GM18861 (cell line): Measurements from ENCODE around the gene HSPA4.
"Not testable (repeated sequence)": the region's sequence is repeated elsewhere in the genome, so short reads cannot be mapped to it uniquely, and the experiment has no call there.

Experiments
- ATAC-seq: cut with Tn5 transposase; IDR thresholded peaks from one replicate; pipeline ENCODE4 v1.9.1; 2021; ENCODE audit not compliant: unreplicated experiment

The HSPA4 gene

DNA sequence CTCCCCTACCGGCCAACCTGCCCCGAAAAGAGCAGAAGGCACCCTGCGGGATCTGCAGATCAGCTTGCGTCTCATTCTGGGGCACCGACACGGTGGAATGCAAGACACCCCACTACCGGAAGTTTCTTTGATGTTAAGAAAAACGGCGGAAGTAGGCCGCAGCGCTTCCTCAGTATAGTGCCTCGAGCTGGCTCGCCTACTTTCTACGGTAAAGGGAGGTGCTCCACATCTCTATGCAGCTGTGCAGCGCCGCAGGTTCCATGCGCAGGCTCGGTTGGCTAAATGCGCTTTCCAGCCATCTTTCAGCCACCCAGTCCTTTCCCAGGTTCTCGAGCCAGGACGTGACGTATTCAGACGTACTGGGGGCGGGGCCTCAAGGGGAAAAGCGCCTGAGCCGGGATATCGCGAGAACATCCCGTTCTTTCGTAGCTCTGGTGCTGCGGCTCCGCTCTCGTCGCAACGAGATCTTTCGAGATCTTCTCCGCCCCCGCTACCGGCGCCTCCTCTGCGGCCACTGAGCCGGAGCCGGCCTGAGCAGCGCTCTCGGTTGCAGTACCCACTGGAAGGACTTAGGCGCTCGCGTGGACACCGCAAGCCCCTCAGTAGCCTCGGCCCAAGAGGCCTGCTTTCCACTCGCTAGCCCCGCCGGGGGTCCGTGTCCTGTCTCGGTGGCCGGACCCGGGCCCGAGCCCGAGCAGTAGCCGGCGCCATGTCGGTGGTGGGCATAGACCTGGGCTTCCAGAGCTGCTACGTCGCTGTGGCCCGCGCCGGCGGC lies at the start of gene HSPA4:
HSPA4 (plus strand) TSS at position 472 of the 775 bp plus-strand sequence; CDS start at position 710, 238 bp downstream.
- ATAC-seq: peak; percentile 73

DNA sequence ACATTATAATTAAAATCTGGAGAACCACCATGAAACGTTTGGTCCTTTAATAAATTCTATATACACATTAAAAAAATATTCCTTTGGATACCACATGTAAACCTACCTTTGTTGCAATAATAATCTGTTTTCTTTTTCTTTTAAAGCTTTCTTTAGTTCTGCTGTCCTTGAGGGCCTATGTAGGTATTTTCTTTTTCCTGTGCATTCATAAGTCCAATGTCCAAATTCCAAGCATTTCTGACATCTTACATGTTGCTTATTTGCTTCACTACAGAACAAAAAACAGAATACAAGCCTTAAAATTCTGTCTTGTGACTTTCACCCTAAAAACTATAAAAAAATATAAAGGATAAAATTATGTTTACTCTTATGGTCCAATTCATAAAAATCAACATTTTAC lies 45.2 kb upstream of the HSPA4 start:
- no peak for ATAC-seq

DNA sequence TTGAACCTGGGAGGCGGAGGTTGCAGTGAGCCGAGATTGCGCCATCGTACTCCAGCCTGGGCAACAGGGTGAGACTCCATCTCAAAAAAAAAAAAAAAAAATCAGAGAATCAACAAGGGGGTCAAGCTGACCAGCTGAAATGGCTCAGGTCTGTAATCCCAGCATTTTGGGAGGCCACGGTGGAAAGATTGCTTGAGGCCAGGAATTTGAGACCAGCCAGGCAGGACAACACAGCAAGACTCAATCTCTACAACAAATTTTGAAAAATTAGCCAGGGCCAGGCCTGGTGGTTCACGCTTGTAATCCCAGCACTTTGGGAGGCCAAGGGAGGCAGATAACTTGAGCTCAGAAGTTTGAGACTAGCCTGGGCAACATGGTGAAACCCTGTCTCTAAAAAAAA lies 43.4 kb upstream of the HSPA4 start:
- ATAC-seq: not testable (repeated sequence)

GRCh38 chr5:133015466-133015865 lies 36.3 kb upstream of the HSPA4 start:
- ATAC-seq: no peak

DNA sequence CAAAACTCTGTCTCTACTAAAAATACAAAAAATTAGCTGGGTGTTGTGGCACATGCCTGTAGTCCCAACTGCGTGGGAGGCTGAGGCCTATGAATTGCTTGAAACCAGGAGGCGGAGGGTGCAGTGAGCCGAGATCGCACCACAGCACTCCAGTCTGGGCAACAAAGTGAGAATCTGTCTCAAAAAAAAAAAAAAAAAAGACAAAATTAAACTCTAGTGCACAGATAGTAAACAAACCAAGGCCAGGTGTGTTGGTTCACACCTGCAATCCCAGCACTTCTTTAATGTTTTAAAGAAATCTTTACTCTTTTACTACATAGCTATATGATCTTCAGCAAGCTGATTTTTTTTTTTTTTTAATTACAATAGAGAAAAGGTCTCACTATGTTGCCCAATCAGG lies 33.8 kb upstream of the HSPA4 start:
- no peak for ATAC-seq

DNA sequence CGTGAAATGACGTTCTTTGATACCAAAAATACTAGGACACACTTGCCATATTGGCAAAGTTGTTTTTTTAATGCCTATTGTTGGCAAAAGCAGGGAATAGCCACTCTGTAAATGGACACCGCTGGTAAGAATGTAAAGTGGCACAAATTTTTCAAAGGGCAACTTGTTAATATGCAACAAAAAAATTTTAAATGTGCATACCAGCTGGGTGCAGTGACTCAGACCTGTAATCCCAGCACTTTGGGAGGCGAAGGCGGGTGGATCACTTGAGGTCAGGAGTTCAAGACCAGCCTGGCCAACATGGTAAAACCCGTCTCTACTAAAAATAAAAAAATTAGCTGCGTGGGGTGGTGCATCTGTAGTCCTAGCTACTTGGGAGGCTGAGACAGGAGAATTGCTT lies 32.3 kb upstream of the HSPA4 start:
- ATAC-seq: not testable (repeated sequence)

DNA sequence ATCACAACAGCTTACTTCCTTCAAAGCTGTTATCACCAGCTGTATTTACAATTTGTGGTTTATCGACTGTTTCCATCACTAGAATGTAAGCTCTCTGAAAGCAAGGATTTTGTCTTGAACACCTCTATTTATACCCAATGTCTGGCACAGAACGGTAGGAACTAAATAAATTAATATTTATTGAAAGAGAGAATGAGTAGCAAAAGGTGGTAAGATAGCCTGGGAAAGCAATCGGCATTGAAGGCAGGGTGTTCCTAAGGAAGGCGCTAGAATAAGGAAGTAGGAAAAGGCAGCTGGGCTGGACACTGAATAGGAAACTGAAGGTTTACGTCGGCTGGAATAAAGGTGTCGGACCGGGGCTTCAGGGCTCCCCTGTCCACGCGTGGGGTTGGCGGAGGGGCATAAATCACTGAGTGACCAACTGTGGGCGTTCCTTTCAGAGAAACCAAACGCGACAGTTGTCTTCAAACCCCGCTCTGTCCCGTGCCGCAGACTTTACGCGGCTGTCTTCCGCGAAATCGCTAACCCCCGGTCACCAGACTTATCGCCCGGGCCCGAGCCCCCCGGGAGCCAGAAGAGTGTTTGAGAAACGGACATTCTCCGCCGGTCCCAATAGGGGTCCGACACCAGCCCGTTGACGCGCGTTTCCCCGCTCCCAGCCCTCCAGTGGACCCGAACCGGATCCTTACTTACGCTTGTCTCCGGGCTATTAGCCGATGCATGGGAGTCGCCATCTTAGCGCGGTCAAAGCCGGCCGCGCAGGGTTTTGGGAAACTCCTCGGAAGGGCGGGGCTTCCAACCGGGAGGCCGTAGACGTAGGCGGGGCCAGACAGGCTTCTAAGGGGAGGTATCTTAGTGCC lies 25.8 kb upstream of the HSPA4 start, which contains the start of gene ZCCHC10:
ZCCHC10 (minus strand) TSS at position 746 of the 860 bp plus-strand sequence; CDS start at position 734, 12 bp downstream.
- ATAC-seq: peak; percentile 84

DNA sequence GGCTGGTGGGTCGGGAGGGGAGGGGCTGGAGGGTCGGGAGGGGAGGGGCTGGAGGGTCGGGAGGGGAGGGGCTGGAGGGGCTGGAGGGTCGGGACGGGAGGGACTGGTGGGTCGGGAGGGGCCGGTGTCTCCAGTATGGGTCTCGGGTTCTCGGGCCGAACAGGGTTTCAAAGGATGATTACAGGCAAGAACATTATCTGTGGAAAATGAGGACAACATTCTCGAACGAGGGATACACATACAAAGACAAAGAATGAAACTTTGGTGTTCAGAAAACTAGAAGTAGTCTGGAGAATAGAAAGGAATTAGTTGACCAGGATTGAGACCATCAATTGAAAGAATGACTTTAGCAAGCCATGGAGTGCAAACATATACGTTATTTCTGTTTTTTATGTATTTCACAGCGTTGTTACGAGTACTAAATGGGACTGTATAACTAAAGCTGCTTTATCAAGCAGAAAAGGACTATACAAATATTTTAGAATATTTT lies 25.1 kb upstream of the HSPA4 start:
- no peak for ATAC-seq

- no peak for ATAC-seq
These were observed 22.4 kb upstream of the HSPA4 start for GRCh38 chr5:133029416-133029815.

GRCh38 chr5:133030343-133031005 lies 21.3 kb upstream of the HSPA4 start:
- no peak for ATAC-seq

GRCh38 chr5:133032852-133033742 lies 18.7 kb upstream of the HSPA4 start:
- peak; percentile 75 for ATAC-seq

DNA sequence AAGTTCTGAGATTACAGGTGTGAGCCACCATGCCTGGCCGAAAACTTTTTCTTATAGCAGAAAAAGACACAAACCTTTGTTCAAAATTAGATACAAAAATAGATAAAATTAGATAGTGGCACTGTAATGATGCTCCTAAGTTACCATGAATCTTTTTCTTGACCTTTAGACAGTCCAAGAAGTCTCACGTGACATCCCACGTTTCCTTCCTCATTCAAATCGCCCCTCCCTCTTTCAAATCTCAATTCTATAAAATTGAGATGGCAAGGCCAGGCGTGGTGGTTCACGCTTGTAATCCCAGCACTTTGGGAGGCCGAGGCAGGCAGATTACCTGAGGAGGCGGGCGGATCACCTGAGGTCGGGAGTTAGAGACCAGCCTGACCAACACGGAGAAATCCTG lies 17.7 kb upstream of the HSPA4 start:
- ATAC-seq: no peak

GRCh38 chr5:133035224-133035623 lies 16.6 kb upstream of the HSPA4 start:
- no peak for ATAC-seq

DNA sequence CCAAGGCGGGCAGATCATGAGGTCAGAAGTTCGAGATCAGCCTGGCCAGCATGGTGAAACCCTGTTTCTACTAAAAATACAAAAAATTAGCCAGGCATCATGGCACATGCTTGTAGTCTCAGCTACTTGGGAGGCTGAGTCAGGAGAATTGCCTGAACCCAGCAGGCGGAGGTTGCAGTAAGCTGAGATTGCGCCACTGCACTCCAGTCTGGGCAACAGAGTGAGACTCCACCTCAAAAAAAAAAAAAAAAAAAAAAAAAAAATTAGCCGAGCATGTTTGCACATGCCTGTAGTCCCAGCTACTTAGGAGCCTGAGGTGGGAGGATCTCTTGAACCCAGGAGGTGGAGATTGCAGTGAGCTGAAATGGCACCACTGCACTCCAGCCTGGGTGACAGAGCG lies 15.1 kb upstream of the HSPA4 start:
- not testable (repeated sequence) for ATAC-seq

GRCh38 chr5:133041157-133041784 lies 10.5 kb upstream of the HSPA4 start:
- ATAC-seq: no peak

DNA sequence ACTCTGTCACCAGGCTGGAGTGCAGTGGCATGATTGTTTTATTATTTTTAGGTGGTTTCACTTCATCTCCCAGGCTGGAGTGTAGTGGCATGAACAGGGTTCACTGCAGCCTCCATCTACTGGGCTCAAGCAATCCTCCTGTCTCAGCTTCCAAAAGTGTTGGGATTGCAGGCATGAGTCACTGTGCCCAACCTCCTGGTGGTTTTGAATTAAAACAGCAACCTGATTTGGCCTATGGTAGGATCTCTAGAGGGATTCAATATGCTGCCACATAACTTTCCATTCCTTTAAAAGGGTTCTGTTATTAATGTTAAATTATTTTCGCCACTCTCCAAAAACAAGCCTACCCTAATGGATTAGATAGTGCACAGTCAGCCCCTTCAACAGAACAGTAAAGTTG lies 9.9 kb upstream of the HSPA4 start:
- no peak for ATAC-seq

DNA sequence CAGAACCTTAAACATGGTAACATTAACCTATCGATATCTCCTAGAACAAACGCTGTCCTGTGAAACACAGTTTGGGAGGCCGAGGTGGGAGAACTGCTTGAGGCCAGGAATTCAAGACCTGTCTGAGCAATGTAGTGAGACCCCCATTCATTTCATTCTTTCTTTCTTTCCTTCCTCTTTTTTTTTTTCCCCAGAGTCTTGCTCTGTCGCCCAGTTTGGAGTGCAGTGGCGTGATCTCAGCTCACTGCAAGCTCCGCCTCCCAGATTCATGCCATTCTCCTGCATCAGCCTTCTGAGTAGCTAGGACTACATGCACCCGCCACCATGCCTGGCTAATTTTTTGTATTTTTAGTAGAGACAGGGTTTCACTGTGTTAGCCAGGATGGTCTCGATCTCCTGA lies 5.3 kb upstream of the HSPA4 start:
- ATAC-seq: not testable (repeated sequence)

DNA sequence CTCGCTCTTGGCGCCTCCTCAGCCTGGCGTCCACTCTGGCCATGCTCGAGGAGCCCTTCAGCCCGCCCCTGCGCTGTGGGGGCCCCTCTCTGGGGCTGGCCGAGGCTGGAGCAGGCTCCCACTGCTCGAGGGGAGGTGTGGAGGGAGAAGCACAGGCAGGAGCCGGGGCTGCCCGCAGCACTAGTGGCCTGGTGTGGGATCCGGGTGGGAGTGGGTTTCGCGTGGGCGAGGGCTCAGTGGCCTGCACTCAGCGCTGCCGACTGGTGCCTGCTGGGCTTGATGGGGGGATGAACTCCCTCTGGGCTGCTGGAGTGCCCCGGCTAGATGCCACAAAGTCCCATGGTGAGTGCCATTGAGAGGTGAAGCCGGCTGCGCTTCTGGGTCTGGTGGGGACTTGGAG lies 4.4 kb upstream of the HSPA4 start:
- no peak for ATAC-seq

- no peak for ATAC-seq
These were observed 2.7 kb upstream of the HSPA4 start for GRCh38 chr5:133048993-133049725.
